Subcutaneous abdominal adipose tissue (tissue), 5 donors: ENCODE results near the gene RHEB.

Experiments
- H3K27ac ChIP-seq: one replicate; pipeline ENCODE4 v1.7.0; 2013; ENCODE audit warnings: low read depth, mild to moderate bottlenecking, inconsistent platforms, low read length, moderate library complexity
- H3K27me3 ChIP-seq, 5 donors: one replicate each; pipeline ENCODE4 v1.7.0; 2013; ENCODE audit warnings: low read length in 5 of 5, inconsistent platforms in 1 of 5; ENCODE audit not compliant: control insufficient read depth in 5 of 5, insufficient read depth in 4 of 5
- H3K36me3 ChIP-seq, 5 donors: one replicate each; pipeline ENCODE4 v1.7.0; 2013; ENCODE audit warnings: low read length in 5 of 5; ENCODE audit not compliant: control insufficient read depth in 5 of 5, insufficient read depth in 5 of 5
- H3K4me1 ChIP-seq, 5 donors: one replicate each; pipeline ENCODE4 v1.7.0; 2013; ENCODE audit warnings: low read length in 5 of 5, mild to moderate bottlenecking in 3 of 5, moderate library complexity in 1 of 5; ENCODE audit not compliant: control insufficient read depth in 5 of 5, insufficient read depth in 5 of 5
- H3K4me3 ChIP-seq, 5 donors: one replicate each; pipeline ENCODE4 v1.7.0; 2013; ENCODE audit warnings: low read length in 5 of 5, low read depth in 1 of 5
- H3K9ac ChIP-seq, 5 donors: one replicate each; pipeline ENCODE4 v1.7.0; 2013; ENCODE audit warnings: low read length in 5 of 5, mild to moderate bottlenecking in 4 of 5, moderate library complexity in 3 of 5
- H3K9me3 ChIP-seq, 5 donors: one replicate each; pipeline ENCODE4 v1.7.0; 2013; ENCODE audit warnings: low read length in 5 of 5; ENCODE audit not compliant: control insufficient read depth in 5 of 5
- donor health status: healthy.
- donor health status: healthy.
- donor health status: healthy.
- donor health status: healthy.
- donor health status: healthy.

RHEB gene

DNA sequence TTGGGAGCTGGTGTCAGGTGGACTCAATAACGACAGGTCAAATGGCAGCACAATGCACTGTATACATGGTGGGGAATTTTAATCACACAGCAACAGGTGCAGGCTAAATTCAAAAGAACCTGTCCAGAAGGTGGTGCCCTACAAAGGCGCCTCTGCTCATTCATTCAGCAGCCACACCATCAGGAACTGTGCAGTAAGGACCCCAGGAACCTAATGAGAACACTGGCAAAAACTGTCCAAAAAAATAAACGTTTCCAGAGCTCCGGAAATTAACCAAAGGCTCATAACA is 57.8 kb downstream of the RHEB start:
- Histone ChIP-seq H3K4me1 (peaks cover 6 to 36% (median 30%) of the 10 kb centered on the region in 5 donors), H3K27ac (no peak overlapping the region), H3K4me3 (no peak overlapping the region), H3K27me3 (no peaks in the 10 kb centered on the region), H3K9me3 (peaks cover 0 to 12% (median 8%) of the 10 kb centered on the region in 5 donors), H3K9ac (no peak overlapping the region), H3K36me3 (peaks cover 0 to 21% (median 20%) of the 10 kb centered on the region in 5 donors)

DNA sequence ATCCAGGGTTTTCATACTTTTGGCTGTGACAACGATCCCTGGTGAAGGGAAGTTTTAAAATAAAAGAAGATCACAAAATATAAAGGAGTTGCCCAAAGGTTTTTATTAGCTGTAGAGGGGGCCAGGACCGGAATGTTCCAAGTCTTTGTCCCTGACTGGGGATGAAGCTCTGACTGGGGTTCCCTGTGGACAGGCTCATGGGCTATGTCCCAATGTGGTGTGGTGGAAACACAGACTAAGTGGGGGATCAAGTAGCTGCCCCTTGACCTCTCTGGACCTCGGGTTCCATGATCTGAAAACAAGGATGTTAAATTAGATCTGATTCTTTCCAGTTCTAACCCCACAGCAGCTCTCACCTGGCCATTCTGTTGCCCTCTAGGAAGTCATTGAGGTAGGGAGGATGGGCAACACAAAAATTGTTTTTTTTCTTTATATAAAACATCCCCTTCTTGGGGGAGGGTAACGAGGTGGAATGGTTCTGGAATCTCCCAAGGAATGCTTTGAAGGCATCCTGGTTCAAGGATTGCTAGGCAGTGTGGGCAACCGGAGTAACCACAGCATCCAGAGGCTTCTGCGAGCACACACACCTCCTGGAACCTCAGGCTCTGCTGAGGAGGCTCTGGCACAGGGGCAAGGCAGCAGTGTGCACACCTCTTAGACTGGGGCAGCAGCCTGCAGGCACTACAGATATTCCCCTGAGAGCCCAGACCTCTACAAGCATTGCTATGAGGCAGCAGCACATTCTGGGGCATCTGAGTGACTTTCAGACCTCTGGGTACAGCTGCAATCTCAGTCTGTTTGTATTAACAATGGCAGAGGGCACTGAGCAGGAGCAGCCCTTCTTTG is 58.4 kb downstream of the RHEB start:
- Histone ChIP-seq H3K9me3 (peaks cover 0 to 12% (median 8%) of the 10 kb centered on the region in 5 donors), H3K27ac (peak overlapping the region; percentile 90), H3K36me3 (peaks cover 0 to 18% (median 17%) of the 10 kb centered on the region in 5 donors), H3K27me3 (no peaks in the 10 kb centered on the region), H3K4me3 (peak overlapping the region in 1 of 5 donors; percentile 41), H3K4me1 (peaks cover 6 to 42% (median 30%) of the 10 kb centered on the region in 5 donors), H3K9ac (peak overlapping the region in 3 of 5 donors; percentile 8 to 65 (median 62))

DNA sequence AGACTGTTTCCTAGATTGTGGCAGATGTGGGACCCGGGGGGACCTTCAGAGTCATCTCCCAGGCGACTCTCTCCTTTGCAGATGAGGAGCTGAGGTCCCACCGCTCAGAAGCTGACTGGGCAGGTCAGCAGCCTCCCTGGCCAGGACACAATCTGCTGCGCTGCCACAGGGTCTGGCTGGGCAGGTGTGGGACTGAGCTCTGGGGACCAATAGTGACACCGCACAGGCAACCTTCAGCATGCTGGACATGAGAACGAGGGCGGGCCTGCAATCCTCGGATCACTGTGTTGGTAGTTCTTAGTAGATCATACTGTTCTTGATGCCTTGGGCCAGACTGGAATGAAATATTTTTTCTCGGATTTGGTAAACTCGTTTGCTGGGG is 59.2 kb downstream of the RHEB start:
- no peaks in the 10 kb centered on the region for H3K27me3 ChIP-seq
- peaks cover 0 to 11% (median 8%) of the 10 kb centered on the region in 5 donors for H3K36me3 ChIP-seq
- peak overlapping the region in 4 of 5 donors; percentile 8 to 65 (median 35) for H3K9ac ChIP-seq
- H3K9me3 ChIP-seq: peaks cover 0 to 12% (median 8%) of the 10 kb centered on the region in 5 donors
- H3K4me3 ChIP-seq: peak overlapping the region; percentile 36 to 59 (median 46)
- peaks cover 6 to 43% (median 30%) of the 10 kb centered on the region in 5 donors for H3K4me1 ChIP-seq
- peak overlapping the region; percentile 90 for H3K27ac ChIP-seq

DNA sequence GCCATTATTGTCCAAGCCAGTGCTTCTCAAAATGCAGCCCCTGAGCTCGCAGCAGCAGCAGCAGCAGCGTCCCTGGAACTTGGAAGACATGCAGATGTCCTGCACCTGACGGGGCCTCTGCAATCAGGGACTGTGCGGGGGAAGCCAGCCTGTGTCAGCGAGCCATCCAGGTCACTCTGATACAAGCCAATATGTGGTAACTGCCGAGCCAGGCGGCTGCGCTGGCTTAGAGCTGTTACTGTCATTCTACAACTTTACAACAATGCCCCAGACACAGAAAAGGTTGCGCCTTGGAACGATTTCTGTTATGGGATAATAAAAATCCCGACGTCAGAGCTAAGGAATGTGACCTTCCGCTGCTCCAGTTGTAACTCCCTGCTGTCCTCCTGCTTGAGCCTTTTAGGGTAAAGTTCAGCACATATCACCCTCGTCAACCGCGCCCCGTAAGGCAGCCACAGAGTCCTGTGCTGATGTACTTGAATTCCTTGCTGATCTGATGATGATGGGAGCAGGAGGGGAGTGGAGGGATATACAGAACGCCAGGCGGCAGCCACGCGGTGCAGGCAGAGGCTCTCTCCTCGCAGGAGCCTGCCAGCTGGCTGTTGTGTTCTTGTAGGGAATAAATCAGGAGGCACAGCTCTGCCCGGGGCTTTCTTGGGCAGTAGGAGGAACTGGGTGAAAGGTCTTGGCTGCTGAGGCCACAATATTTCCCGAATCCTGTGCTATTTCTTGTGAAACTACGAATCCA is 59.8 kb downstream of the RHEB start:
- Histone ChIP-seq H3K36me3 (peaks cover 0 to 6% (median 4%) of the 10 kb centered on the region in 5 donors), H3K27me3 (no peaks in the 10 kb centered on the region), H3K4me1 (peaks cover 6 to 43% (median 30%) of the 10 kb centered on the region in 5 donors), H3K27ac (peak overlapping the region; percentile 90), H3K9ac (peak overlapping the region; percentile 8 to 72 (median 64)), H3K9me3 (peaks cover 0 to 12% (median 8%) of the 10 kb centered on the region in 5 donors), H3K4me3 (peak overlapping the region; percentile 10 to 59 (median 46))

DNA sequence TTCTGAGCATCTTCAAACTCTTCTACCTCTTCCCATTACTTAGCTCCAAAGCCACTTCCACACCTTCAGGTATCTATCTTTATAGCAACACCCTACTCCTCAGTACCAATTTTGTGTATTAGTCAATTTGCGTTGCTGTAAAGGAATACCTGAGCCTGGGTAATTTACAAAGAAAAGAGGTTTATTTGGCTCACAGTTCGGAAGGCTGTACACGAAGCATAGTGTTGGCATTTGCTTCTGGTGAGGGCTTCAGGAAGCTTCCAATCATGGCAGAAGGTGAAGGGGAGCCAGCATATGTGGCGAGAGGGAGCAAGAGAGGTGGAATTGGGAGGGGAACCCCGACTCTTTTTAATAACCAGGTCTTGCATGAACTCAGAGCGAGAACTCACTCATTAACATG is 62.2 kb downstream of the RHEB start:
- Histone ChIP-seq H3K4me3 (no peak overlapping the region), H3K9me3 (peaks cover 0 to 5% (median 2%) of the 10 kb centered on the region in 5 donors), H3K27ac (no peak overlapping the region), H3K36me3 (no peaks in the 10 kb centered on the region), H3K27me3 (no peaks in the 10 kb centered on the region), H3K4me1 (peaks cover 6 to 43% (median 30%) of the 10 kb centered on the region in 5 donors), H3K9ac (no peak overlapping the region)

DNA sequence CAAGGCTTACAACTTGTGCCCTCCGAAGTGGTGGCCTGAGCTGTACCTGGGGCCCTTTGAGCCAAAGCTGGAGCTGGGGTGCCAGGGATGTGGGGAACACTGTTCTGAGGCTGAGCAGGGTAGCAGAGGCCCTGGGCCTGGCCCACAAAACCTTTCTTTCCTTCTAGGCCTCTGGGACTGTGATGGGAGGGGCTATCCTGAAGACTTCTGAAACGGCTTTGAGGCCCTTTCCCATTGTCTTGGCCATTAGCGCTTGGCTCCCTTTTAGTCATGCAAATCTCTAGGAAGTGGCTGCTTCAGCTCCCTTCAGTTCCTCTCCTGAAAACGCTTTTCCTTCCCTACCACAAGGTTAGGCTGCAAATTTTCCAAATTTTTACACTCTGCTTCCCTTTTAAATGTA is 62.9 kb downstream of the RHEB start:
- no peaks in the 10 kb centered on the region for H3K9me3 ChIP-seq
- H3K4me1 ChIP-seq: peaks cover 6 to 39% (median 28%) of the 10 kb centered on the region in 5 donors
- H3K27me3 ChIP-seq: no peaks in the 10 kb centered on the region
- no peak overlapping the region for H3K9ac ChIP-seq
- no peak overlapping the region for H3K4me3 ChIP-seq
- no peak overlapping the region for H3K27ac ChIP-seq
- H3K36me3 ChIP-seq: no peaks in the 10 kb centered on the region

DNA sequence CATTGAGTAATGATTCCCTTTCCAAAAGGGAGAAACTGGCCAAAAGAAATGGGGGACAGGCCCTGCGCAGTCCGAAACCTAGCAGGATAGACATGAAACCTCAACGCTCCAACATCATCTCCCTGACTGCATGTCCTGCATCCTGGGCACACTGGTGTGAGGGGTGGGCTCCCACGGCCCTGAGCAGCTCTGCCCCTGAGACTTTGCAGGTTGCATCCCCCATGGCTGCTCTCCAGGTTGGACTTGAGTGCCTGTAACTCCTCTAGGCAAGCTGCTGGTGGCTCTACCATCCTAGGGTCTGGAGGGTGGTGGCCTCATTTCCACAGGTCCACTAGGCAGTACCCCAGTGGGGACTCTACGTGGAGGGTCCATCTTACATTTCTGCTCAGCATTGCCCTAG is 63.4 kb downstream of the RHEB start:
- no peak overlapping the region for H3K27ac ChIP-seq
- H3K36me3 ChIP-seq: no peaks in the 10 kb centered on the region
- H3K27me3 ChIP-seq: no peaks in the 10 kb centered on the region
- H3K9me3 ChIP-seq: no peaks in the 10 kb centered on the region
- H3K4me1 ChIP-seq: peaks cover 6 to 34% (median 23%) of the 10 kb centered on the region in 5 donors
- no peak overlapping the region for H3K9ac ChIP-seq
- no peak overlapping the region for H3K4me3 ChIP-seq

DNA sequence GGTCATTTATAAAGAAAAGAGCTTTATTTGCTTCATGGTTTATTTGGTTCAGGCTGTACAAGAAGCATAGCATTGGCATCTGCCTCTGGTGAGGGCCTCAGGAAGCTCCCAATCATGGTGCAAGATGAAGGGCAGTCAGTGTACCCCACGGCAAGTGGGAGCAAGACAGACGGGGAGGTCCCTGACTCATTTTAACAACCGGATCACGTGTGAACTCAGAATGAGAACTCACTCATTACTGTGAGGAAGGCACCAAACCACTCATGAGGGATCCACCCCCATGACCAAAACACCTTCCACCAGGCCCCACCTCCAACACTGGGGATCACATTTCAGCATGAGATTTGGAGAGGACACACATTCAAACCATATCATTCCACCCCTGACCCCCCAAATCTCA is 64.0 kb downstream of the RHEB start:
- Histone ChIP-seq H3K4me1 (peaks cover 4 to 28% (median 18%) of the 10 kb centered on the region in 5 donors), H3K36me3 (no peaks in the 10 kb centered on the region), H3K27ac (no peak overlapping the region), H3K4me3 (no peak overlapping the region), H3K9me3 (no peaks in the 10 kb centered on the region), H3K27me3 (no peaks in the 10 kb centered on the region), H3K9ac (no peak overlapping the region)

DNA sequence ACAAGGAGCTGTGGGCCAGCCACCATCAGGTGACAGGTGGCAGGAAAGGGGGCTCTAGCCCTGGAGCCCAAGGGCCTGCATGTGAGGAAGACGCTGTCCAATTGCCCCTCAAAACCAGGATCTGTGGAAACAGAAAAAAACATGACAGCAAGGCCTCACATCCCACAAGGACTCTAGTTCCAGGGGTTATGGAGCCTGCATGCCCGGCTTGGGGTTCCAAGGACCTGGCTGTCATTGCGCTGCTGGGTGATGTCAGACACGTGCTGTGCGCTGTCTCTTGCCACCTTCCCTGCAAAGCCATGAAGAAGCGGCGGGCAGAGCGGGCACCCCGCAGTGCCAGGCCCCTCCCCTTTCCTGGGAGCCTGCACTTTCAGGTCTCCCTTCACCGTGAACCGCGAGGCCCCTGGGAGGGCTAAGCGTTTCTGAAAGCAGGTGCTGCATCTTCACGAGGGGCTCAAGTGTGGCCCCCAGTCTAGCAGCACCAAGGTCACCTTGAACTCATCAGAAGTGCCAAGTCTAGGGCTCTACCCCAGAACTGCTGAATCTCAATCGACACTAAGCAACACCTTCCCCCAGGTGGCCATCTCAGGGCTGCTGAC is 64.7 kb downstream of the RHEB start:
- Histone ChIP-seq H3K36me3 (no peaks in the 10 kb centered on the region), H3K9ac (no peak overlapping the region), H3K27me3 (no peaks in the 10 kb centered on the region), H3K27ac (no peak overlapping the region), H3K9me3 (no peaks in the 10 kb centered on the region), H3K4me3 (no peak overlapping the region), H3K4me1 (peaks cover 2 to 21% (median 11%) of the 10 kb centered on the region in 5 donors)

DNA sequence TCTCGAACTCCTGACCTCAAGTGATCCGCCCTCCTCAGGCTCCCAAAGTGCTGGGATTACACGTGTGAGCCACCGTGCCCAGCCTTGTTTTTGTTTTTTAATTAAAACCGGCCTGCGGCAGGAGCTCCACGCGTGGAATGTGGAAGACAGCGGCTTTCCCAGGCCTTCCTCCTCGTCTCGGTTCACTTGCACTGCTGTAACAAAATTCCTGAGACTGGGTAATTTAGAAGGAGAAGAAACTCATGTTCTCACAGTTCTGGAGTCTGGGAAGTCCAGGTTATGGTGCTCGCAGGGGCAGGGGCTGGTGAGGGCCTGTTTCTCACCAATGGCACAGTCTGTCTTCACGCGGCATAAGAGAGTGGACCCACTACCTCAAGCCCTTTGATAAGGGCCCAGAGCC is 65.4 kb downstream of the RHEB start:
- H3K4me1 ChIP-seq: peaks cover 0 to 14% (median 4%) of the 10 kb centered on the region in 5 donors
- no peak overlapping the region for H3K27ac ChIP-seq
- H3K36me3 ChIP-seq: no peaks in the 10 kb centered on the region
- H3K27me3 ChIP-seq: no peaks in the 10 kb centered on the region
- H3K4me3 ChIP-seq: no peak overlapping the region
- H3K9me3 ChIP-seq: no peaks in the 10 kb centered on the region
- no peak overlapping the region for H3K9ac ChIP-seq
